ENCODE results near the gene UCK1. TPM values are rescaled to one million over a fixed set of nuclear protein-coding genes. Genes with fewer than 3 reads are reported as not detected.

The UCK1 gene
- total and polyA plus RNA-seq, 8 donors = 24.2 to 33.9 (median 29.0) TPM

- no peaks in the 10 kb centered on the region for H3K9me3 ChIP-seq
- H3K4me3 ChIP-seq = no peak overlapping the region
- ATAC-seq = no peak
- H3K27ac ChIP-seq = no peak overlapping the region
- no peak for DNase-seq
- H3K36me3 ChIP-seq = peaks cover 0 to 100% of the 10 kb centered on the region in 2 donors
- intact Hi-C loops (cut with DNase I) = no loop called here
- no peaks in the 10 kb centered on the region for H3K27me3 ChIP-seq
- TF ChIP-seq CTCF (IDR thresholded peaks at IDR 0.05) = no peak
- H3K4me1 ChIP-seq = no peaks in the 10 kb centered on the region
Observed at GRCh38 chr9:131522257-131523085, 8.6 kb downstream of the UCK1 start.

- Histone ChIP-seq H3K9me3 (no peaks in the 10 kb centered on the region), H3K4me3 (no peak overlapping the region), H3K27me3 (no peaks in the 10 kb centered on the region), H3K27ac (no peak overlapping the region), H3K36me3 (peaks cover 0 to 99% of the 10 kb centered on the region in 2 donors), H3K4me1 (no peaks in the 10 kb centered on the region)
- intact Hi-C loops (cut with DNase I) = no loop called here
- DNase-seq (no peak), ATAC-seq (no peak)
- TF ChIP-seq CTCF (IDR thresholded peaks at IDR 0.05) = no peak
Observed at GRCh38 chr9:131521822-131522221, 9.2 kb downstream of the UCK1 start.

- Histone ChIP-seq H3K4me3 (no peak overlapping the region), H3K4me1 (no peaks in the 10 kb centered on the region), H3K9me3 (no peaks in the 10 kb centered on the region), H3K36me3 (peaks cover 0 to 99% of the 10 kb centered on the region in 2 donors), H3K27me3 (no peaks in the 10 kb centered on the region), H3K27ac (no peak overlapping the region)
- intact Hi-C loops (cut with DNase I) = no loop called here
- ATAC-seq = no peak
- no peak for TF ChIP-seq CTCF (IDR thresholded peaks at IDR 0.05)
- DNase-seq = no peak
Observed at GRCh38 chr9:131521203-131521602, 9.9 kb downstream of the UCK1 start.

GRCh38 chr9:131520503-131520902 lies 10.6 kb downstream of the UCK1 start:
- peaks cover 0 to 92% of the 10 kb centered on the region in 2 donors for H3K36me3 ChIP-seq
- TF ChIP-seq CTCF (IDR thresholded peaks at IDR 0.05) = no peak

GRCh38 chr9:131518553-131518952 lies 12.5 kb downstream of the UCK1 start:
- H3K27me3 ChIP-seq = no peaks in the 10 kb centered on the region
- no peaks in the 10 kb centered on the region for H3K4me1 ChIP-seq
- peaks cover 0 to 8% of the 10 kb centered on the region in 2 donors for H3K9me3 ChIP-seq
- H3K36me3 ChIP-seq = peaks cover 0 to 89% of the 10 kb centered on the region in 2 donors
- intact Hi-C loops (cut with DNase I) = no loop called here
- no peak overlapping the region for H3K27ac ChIP-seq
- no peak for TF ChIP-seq CTCF (IDR thresholded peaks at IDR 0.05)
- no peak overlapping the region for H3K4me3 ChIP-seq
- no peak for ATAC-seq
- no peak for DNase-seq

More at GRCh38 chr9:131520503-131520902, 10.6 kb downstream of the UCK1 start:
- Histone ChIP-seq H3K4me1 (no peaks in the 10 kb centered on the region), H3K4me3 (no peak overlapping the region), H3K27ac (no peak overlapping the region), H3K9me3 (peaks cover 0 to under 1% of the 10 kb centered on the region in 2 donors), H3K27me3 (no peaks in the 10 kb centered on the region)
- ATAC-seq (no peak), DNase-seq (no peak)
- intact Hi-C loops (cut with DNase I) = no loop called here
